Measurements from ENCODE around the gene CCDC137. TPM values are rescaled to one million over a fixed set of nuclear protein-coding genes. Genes with fewer than 3 reads are reported as not detected.
A peak's percentile ranks its signal among the peaks of the same experiment; 100 is the strongest.

The CCDC137 gene
- total and polyA plus RNA-seq, 2 of the 13 experiments (the other 11 are each of a cell fraction or from before 2014, with no cell fraction given), result 14.6 to 39.1 TPM

DNA sequence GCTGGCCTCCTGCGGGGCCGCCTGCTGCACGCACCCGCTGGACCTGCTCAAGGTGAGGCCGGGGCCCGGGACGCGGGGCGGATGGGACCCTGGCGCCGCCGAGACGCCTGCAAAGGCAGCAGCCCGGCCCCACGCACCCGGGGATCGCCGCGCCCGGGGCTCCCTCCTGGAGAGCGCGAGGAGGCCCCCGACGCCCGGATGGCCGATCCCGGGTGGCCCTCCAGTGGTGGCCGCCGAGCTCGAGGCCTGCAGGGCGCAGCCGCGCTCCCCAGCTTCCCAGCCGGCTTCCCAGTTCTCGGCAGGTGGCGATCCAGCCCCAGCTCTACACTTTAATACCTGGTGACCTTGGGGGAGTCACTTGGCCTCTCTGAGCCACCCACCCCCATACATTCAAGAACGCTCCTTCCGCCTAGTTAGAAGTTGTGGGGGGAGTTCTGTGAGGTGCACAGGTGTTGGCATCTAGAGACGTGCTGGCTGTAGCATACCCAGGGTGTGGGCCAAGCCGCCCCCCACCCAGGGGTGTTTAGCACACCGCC is 46.0 kb downstream of the CCDC137 start (continued):
- TF ChIP-seq ZNF44 (CRISPR knock-in tag; IDR thresholded peaks at IDR 0.05) (no peak), ZNF567 (CRISPR knock-in tag; IDR thresholded peaks at IDR 0.05; ENCODE audit: borderline replicate concordance) (peak; percentile 70; the same call in 1 of the 2 replicates), ZNF563 (CRISPR knock-in tag; IDR thresholded peaks at IDR 0.05) (0 out of 2 replicates have a peak, but pooled peaks have one; percentile 50), TRIM24 (CRISPR knock-in tag; IDR thresholded peaks at IDR 0.05) (no peak), ZNF350 (CRISPR knock-in tag; IDR thresholded peaks at IDR 0.05; ENCODE audit: borderline replicate concordance, low read depth) (no peak), SPEN (CRISPR knock-in tag; IDR thresholded peaks at IDR 0.05; ENCODE audit: low read depth) (peak; percentile 14; the same call in 1 of the 2 replicates), ATRX (CRISPR knock-in tag; IDR thresholded peaks at IDR 0.05; ENCODE audit: borderline replicate concordance) (no peak), ZNF17 (CRISPR knock-in tag; IDR thresholded peaks at IDR 0.05) (no peak), ZNF558 (CRISPR knock-in tag; IDR thresholded peaks at IDR 0.05; ENCODE audit: borderline replicate concordance) (no peak), MTF1 (CRISPR knock-in tag; IDR thresholded peaks at IDR 0.05) (no peak), HOXA3 (CRISPR knock-in tag; IDR thresholded peaks at IDR 0.05) (no peak), ARHGAP35 (CRISPR knock-in tag; IDR thresholded peaks at IDR 0.05; ENCODE audit: borderline replicate concordance) (no peak), MXI1 (IDR thresholded peaks at IDR 0.05; ENCODE audit: borderline replicate concordance, low read depth, low read length) (no peak), MIXL1 (CRISPR knock-in tag; IDR thresholded peaks at IDR 0.05) (0 out of 2 replicates have a peak, but pooled peaks have one; percentile 10), ZNF446 (CRISPR knock-in tag; IDR thresholded peaks at IDR 0.05) (no peak), HDAC1 (CRISPR knock-in tag; IDR thresholded peaks at IDR 0.05) (no peak), NFKB2 (CRISPR knock-in tag; IDR thresholded peaks at IDR 0.05; ENCODE audit: borderline replicate concordance) (peak; percentile 80; the same call in 1 of the 2 replicates), GATA4 (IDR thresholded peaks at IDR 0.05; ENCODE audit: borderline replicate concordance, low read depth) (no peak), E2F2 (CRISPR knock-in tag; IDR thresholded peaks at IDR 0.05; ENCODE audit: borderline replicate concordance) (no peak), MTF2 (CRISPR knock-in tag; IDR thresholded peaks at IDR 0.05; ENCODE audit: borderline replicate concordance) (no peak), CENPBD1 (CRISPR knock-in tag; IDR thresholded peaks at IDR 0.05; ENCODE audit: borderline replicate concordance, low read depth) (no peak), NR2F6 (IDR thresholded peaks at IDR 0.05) (no peak), NR2F6 (CRISPR knock-in tag; IDR thresholded peaks at IDR 0.05) (no peak), KDM5A (IDR thresholded peaks at IDR 0.05; ENCODE audit: borderline replicate concordance, low read length) (no peak; the same call in 1 of the 2 replicates), ZNF460 (CRISPR knock-in tag; IDR thresholded peaks at IDR 0.05; ENCODE audit: borderline replicate concordance) (no peak), KLF11 (CRISPR knock-in tag; IDR thresholded peaks at IDR 0.05) (no peak), TFE3 (CRISPR knock-in tag; IDR thresholded peaks at IDR 0.05) (no peak), ZNF883 (CRISPR knock-in tag; IDR thresholded peaks at IDR 0.05; ENCODE audit: not compliant biosample characterization) (no peak)
- TF ChIP-seq, protein P1, sequence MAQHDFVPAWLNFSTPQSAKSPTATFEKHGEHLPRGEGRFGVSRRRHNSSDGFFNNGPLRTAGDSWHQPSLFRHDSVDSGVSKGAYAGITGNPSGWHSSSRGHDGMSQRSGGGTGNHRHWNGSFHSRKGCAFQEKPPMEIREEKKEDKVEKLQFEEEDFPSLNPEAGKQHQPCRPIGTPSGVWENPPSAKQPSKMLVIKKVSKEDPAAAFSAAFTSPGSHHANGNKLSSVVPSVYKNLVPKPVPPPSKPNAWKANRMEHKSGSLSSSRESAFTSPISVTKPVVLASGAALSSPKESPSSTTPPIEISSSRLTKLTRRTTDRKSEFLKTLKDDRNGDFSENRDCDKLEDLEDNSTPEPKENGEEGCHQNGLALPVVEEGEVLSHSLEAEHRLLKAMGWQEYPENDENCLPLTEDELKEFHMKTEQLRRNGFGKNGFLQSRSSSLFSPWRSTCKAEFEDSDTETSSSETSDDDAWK (CRISPR knock-in tag; IDR thresholded peaks at IDR 0.05), result no peak
